Vagina (tissue), 2 donors: ENCODE results near the gene EFNA3.

Source experiments
- POLR2A ChIP-seq, 2 donors: fragments of 450-650 bp; IDR thresholded peaks; one replicate each; pipeline ENCODE4 v1.6.1; 2017; ENCODE audit warnings: antibody characterized with exemption in 2 of 2, mild to moderate bottlenecking in 2 of 2, moderate library complexity in 2 of 2
- TF ChIP-seq, protein P1 (sequence below), 3 experiments: fragments of 450-650 bp in 2 of 3; fragments of 200-600 bp in 1 of 3; sonication (generic) in 1 of 3; IDR thresholded peaks; one replicate each; pipeline ENCODE4 v1.5.1; 2017 to 2019; ENCODE audit warnings: antibody characterized with exemption in 3 of 3, mild to moderate bottlenecking in 2 of 3, moderate library complexity in 2 of 3

- TF ChIP-seq, protein P1, sequence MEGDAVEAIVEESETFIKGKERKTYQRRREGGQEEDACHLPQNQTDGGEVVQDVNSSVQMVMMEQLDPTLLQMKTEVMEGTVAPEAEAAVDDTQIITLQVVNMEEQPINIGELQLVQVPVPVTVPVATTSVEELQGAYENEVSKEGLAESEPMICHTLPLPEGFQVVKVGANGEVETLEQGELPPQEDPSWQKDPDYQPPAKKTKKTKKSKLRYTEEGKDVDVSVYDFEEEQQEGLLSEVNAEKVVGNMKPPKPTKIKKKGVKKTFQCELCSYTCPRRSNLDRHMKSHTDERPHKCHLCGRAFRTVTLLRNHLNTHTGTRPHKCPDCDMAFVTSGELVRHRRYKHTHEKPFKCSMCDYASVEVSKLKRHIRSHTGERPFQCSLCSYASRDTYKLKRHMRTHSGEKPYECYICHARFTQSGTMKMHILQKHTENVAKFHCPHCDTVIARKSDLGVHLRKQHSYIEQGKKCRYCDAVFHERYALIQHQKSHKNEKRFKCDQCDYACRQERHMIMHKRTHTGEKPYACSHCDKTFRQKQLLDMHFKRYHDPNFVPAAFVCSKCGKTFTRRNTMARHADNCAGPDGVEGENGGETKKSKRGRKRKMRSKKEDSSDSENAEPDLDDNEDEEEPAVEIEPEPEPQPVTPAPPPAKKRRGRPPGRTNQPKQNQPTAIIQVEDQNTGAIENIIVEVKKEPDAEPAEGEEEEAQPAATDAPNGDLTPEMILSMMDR (IDR thresholded peaks at IDR 0.05) = no peak
- no peak for TF ChIP-seq POLR2A (IDR thresholded peaks at IDR 0.05)
These were observed 5.5 kb downstream of the EFNA3 start for GRCh38 chr1:155083865-155084721.
